WTC11 (cell line): ENCODE results near the gene NUP93. TPM values are rescaled to one million over a fixed set of nuclear protein-coding genes. Genes with fewer than 3 reads are reported as not detected.

Experiments
- ATAC-seq: fragments of 200-7000 bp; cut with Tn5 transposase; 2 replicates; pipeline ENCODE4 v1.10.0; 2021; ENCODE audit warnings: mild to moderate bottlenecking, moderate library complexity
- CTCF ChIA-PET: fragments of 300-600 bp; sonication (Branson Sonifier 250); formaldehyde crosslinking; loops from one replicate; lab custom pipeline; 2021; ENCODE audit warnings: antibody characterized with exemption; lab: Charles Lee
- POLR2A ChIA-PET: fragments of 350-600 bp; sonication (Branson Sonifier 250); formaldehyde crosslinking; loops from one replicate; lab custom pipeline; 2021; ENCODE audit warnings: antibody characterized with exemption; lab: Charles Lee
- DNase-seq: peaks from one replicate; pipeline ENCODE4 v3.0.0; 2021; ENCODE audit warnings: low spot score
- H3K27ac Mint-ChIP-seq: 2 replicates; pipeline ENCODE4 v1.8.0; 2021; ENCODE audit warnings: mixed read lengths
- H3K27me3 Mint-ChIP-seq: 2 replicates; pipeline ENCODE4 v1.8.0; 2021; ENCODE audit warnings: low read depth, mild to moderate bottlenecking, moderate library complexity, mixed read lengths
- H3K36me3 Mint-ChIP-seq: 2 replicates; pipeline ENCODE4 v1.8.0; 2021; ENCODE audit warnings: mixed read lengths
- H3K4me1 Mint-ChIP-seq: 2 replicates; pipeline ENCODE4 v1.8.0; 2022; ENCODE audit warnings: mixed read lengths
- H3K4me3 Mint-ChIP-seq: 2 replicates; pipeline ENCODE4 v1.8.0; 2021; ENCODE audit warnings: mild to moderate bottlenecking, moderate library complexity, mixed read lengths
- H3K9me3 Mint-ChIP-seq: 2 replicates; pipeline ENCODE4 v1.8.0; 2021; ENCODE audit warnings: mixed read lengths
- ATF2 ChIP-seq: sonication (generic); formaldehyde crosslinking; IDR thresholded peaks from 2 replicates; pipeline ENCODE4 v1.8.1; 2022; ENCODE audit warnings: low read depth, missing genetic modification reagents, borderline replicate concordance
- CREM ChIP-seq: sonication (generic); formaldehyde crosslinking; IDR thresholded peaks from 2 replicates; pipeline ENCODE4 v1.8.1; 2022; ENCODE audit warnings: mild to moderate bottlenecking, missing genetic modification reagents, moderate library complexity
- E2F4 ChIP-seq: sonication (generic); formaldehyde crosslinking; IDR thresholded peaks from 2 replicates; pipeline ENCODE4 v1.8.1; 2022; ENCODE audit warnings: low read depth, mild to moderate bottlenecking, moderate library complexity, missing genetic modification reagents, borderline replicate concordance
- FOXK1 ChIP-seq: sonication (generic); formaldehyde crosslinking; IDR thresholded peaks from 2 replicates; pipeline ENCODE4 v1.8.0; 2022; ENCODE audit warnings: mild to moderate bottlenecking, moderate library complexity, missing genetic modification reagents
- FOXP4 ChIP-seq: sonication (generic); formaldehyde crosslinking; IDR thresholded peaks from 2 replicates; pipeline ENCODE4 v1.8.0; 2022; ENCODE audit warnings: mild to moderate bottlenecking, missing genetic modification reagents
- IRF2 ChIP-seq: sonication (generic); formaldehyde crosslinking; IDR thresholded peaks from 2 replicates; pipeline ENCODE4 v1.8.0; 2022; ENCODE audit warnings: low read depth, missing genetic modification reagents, borderline replicate concordance
- MLX ChIP-seq: sonication (generic); formaldehyde crosslinking; IDR thresholded peaks from 2 replicates; pipeline ENCODE4 v1.8.1; 2023; ENCODE audit warnings: mild to moderate bottlenecking, missing genetic modification reagents, moderate library complexity
- TCF7 ChIP-seq: sonication (generic); formaldehyde crosslinking; IDR thresholded peaks from 2 replicates; pipeline ENCODE4 v1.8.0; 2022; ENCODE audit warnings: mild to moderate bottlenecking, low read depth, missing genetic modification reagents, moderate library complexity
- TEAD1 ChIP-seq: sonication (generic); formaldehyde crosslinking; IDR thresholded peaks from 2 replicates; pipeline ENCODE4 v1.8.0; 2022; ENCODE audit warnings: mild to moderate bottlenecking, missing genetic modification reagents
- ZNF138 ChIP-seq: sonication (generic); formaldehyde crosslinking; conservative IDR thresholded peaks from 2 replicates; pipeline ENCODE4 v1.8.1; 2022; ENCODE audit warnings: mild to moderate bottlenecking, moderate library complexity, missing genetic modification reagents
- ZNF219 ChIP-seq: sonication (generic); formaldehyde crosslinking; IDR thresholded peaks from 2 replicates; pipeline ENCODE4 v1.8.0; 2023; ENCODE audit warnings: missing genetic modification reagents, mild to moderate bottlenecking, borderline replicate concordance
- ZNF425 ChIP-seq: fragments of 250-450 bp; sonication (Bioruptor Pico); conservative IDR thresholded peaks from 2 replicates; pipeline ENCODE4 v1.9.0; 2021; ENCODE audit warnings: mild to moderate bottlenecking
- ZNF512 ChIP-seq: sonication (generic); formaldehyde crosslinking; IDR thresholded peaks from 2 replicates; pipeline ENCODE4 v1.8.1; 2022; ENCODE audit warnings: missing genetic modification reagents, borderline replicate concordance
- ZNF532 ChIP-seq: fragments of 250-450 bp; sonication (Bioruptor Pico); IDR thresholded peaks from 2 replicates; pipeline ENCODE4 v1.9.0; 2021; ENCODE audit warnings: mild to moderate bottlenecking, borderline replicate concordance
- ZNF671 ChIP-seq: fragments of 250-450 bp; sonication (Bioruptor Pico); IDR thresholded peaks from 2 replicates; pipeline ENCODE4 v1.8.0; 2021; ENCODE audit warnings: mild to moderate bottlenecking
- total RNA-seq: library from RNA; stranded (reverse); gene quantifications from 3 replicates; pipeline ENCODE4 v1.2.3, GENCODE V29; 2021

Gene NUP93
- total RNA-seq, 1 experiment from 2014 or later = 185 TPM

- POLR2A ChIA-PET = no interaction called here
- Mint-ChIP-seq H3K27me3 (no peaks in the 10 kb centered on the region), H3K36me3 (no peaks in the 10 kb centered on the region), H3K4me3 (no peak overlapping the region), H3K9me3 (no peaks in the 10 kb centered on the region), H3K27ac (peak overlapping the region; percentile 42; the same call in 1 of the 2 replicates), H3K4me1 (peaks cover 64% of the 10 kb centered on the region)
- TF ChIP-seq FOXK1 (CRISPR knock-in tag) = no peak
- TF ChIP-seq E2F4 = no peak
- no peak for TF ChIP-seq TCF7 (CRISPR knock-in tag)
- no peak for TF ChIP-seq IRF2
- TF ChIP-seq ZNF425 (CRISPR knock-in tag) = no peak
- TF ChIP-seq FOXP4 (CRISPR knock-in tag) = no peak
- no peak for TF ChIP-seq ZNF532 (CRISPR knock-in tag)
- no peak for DNase-seq
- no peak for ATAC-seq
- CTCF ChIA-PET = no interaction called here
Observed at GRCh38 chr16:56776562-56776961, 46.6 kb downstream of the NUP93 start.

GRCh38 chr16:56777001-56777400 is 47.1 kb downstream of the NUP93 start:
- POLR2A ChIA-PET = no interaction called here
- H3K9me3 Mint-ChIP-seq = no peaks in the 10 kb centered on the region
- TF ChIP-seq ATF2 (CRISPR knock-in tag) = no peak
- TF ChIP-seq MLX (CRISPR knock-in tag) = no peak
- TF ChIP-seq ZNF138 = no peak
- TF ChIP-seq ZNF671 (CRISPR knock-in tag) = no peak
- TF ChIP-seq ZNF219 (CRISPR knock-in tag) = no peak
- no peak for TF ChIP-seq CREM (CRISPR knock-in tag)
- no peak for TF ChIP-seq TEAD1 (CRISPR knock-in tag)
- no peak for TF ChIP-seq ZNF512 (CRISPR knock-in tag)
- CTCF ChIA-PET = no interaction called here
- H3K27ac Mint-ChIP-seq = peak overlapping the region; percentile 42; the same call in 1 of the 2 replicates
- H3K4me1 Mint-ChIP-seq = peaks cover 64% of the 10 kb centered on the region
- no peak for DNase-seq
- no peak for ATAC-seq
- no peaks in the 10 kb centered on the region for H3K27me3 Mint-ChIP-seq
- H3K4me3 Mint-ChIP-seq = no peak overlapping the region
- H3K36me3 Mint-ChIP-seq = no peaks in the 10 kb centered on the region
